NCI-H510A (cell line): ENCODE results near the gene NEDD9.

Source experiments
- DNase-seq: peaks from one replicate; lab custom pipeline; 2025; lab: John Stamatoyannopoulos, UW

NEDD9 gene

DNA sequence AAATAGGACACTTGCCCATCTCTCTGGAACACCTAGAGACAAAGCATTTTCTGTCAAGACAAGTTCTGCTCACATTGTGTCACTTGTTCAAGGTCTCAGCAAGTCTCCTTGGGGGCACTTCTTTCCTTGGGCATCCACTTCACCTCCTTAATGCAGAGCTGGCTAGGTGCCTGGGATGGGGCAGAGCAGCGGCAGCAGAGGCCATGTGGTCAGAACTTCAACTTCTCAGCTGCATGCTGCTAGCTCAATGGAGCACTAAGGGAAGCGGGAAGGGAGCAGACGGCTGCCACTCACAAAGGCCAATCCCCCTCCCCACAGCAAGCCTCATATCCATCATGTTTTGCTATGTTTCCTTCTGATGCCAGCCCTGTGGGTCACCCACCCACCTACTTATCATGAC is 31.5 kb downstream of the NEDD9 start:
- DNase-seq: no peak

DNA sequence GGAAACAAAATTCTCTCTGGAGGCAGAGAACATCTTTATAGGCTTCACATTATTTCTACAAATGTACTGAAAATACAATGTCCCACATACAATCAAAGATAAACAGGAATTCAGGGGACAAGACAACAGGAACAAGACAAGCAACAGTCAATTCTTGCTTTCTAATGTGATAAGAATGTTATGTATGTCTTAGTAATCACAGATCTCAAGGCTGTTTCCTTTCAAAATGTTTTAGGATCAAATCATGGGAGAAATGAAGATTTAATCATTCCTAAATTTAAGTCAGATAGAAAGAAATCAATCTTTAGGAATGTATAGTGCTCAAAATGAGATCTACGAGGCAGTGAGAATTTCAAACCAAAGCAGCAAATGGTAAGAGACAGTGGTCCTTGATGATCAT is 32.1 kb downstream of the NEDD9 start:
- no peak for DNase-seq

DNA sequence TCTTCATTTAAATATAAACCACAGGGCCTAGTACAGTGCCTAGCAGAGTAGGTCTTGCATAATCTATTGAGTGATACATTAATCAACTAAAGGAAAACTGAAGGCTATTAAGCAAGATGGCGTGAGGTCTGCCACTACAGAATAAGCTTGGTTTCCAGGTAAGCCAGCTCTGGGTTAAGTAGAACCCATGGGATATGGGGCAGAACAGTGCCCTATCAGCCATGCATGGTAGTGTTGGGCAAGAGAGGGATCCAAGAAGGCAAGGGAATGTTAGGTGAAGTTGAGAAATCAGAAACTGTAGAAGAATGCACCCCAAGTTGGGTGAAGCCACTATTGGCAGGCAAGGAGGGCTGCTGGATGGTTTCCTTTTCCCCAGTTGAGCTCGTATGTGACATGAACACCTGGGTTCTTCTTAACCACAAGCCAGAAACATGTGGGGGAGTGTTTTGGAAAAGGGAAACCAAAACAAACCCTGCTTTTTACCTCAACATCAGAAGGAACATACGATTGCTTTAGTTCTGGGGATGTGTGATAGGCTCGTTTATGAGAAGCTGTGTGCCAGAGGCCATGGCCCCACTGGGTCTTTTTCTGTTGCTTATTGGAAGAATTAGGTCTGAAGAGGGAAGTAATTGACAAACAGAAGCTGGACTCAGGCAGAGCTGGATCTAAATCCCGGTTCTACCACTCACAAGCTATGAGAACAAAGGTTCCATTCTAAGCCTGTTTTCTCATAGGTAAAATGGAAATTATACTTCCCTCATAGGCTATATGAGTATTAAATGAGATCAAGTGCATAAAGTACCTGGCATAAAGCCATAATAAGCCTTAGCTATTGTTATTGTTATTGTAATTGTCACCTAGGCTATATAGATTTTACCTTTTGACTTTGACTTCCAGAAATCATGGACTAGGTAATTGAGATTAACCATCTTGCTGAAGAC is 33.5 kb downstream of the NEDD9 start:
- DNase-seq: no peak

DNA sequence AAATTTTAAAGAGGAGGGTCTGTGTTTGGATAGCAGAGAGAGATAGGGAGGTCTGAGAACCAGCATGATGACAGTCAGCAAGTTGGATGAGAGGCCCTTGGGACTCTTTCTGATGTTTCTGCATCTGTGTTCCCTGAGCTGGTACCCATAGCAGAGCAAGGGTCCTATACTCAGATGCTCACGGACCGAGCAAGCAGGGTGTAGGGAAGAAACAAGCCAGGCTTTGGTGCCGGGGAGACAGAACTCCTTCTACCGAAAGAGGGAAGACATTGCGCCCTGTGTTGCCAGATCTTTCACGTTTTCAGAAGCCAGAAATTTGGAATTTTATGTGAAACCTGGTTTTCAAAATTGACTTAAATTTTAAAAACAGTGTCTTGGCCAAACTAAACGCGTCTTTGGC is 34.6 kb downstream of the NEDD9 start:
- no peak for DNase-seq

DNA sequence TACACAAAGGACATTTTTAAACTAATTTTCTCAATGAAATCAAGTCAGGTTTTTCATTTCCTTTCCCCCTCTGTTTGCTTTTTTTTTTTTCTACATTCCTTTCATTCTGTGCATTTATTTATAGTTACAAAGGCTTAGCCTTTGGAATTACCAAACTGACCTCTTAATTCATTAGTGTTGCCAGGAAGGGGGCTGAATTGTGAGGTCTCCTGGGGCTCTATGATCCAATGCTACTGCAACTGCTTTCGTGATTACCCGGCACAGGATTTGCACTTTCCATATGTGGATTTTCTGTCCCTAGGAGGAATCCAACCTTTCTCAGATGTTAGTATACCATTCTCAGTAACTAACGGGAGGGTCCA is 35.3 kb downstream of the NEDD9 start:
- DNase-seq: no peak

DNA sequence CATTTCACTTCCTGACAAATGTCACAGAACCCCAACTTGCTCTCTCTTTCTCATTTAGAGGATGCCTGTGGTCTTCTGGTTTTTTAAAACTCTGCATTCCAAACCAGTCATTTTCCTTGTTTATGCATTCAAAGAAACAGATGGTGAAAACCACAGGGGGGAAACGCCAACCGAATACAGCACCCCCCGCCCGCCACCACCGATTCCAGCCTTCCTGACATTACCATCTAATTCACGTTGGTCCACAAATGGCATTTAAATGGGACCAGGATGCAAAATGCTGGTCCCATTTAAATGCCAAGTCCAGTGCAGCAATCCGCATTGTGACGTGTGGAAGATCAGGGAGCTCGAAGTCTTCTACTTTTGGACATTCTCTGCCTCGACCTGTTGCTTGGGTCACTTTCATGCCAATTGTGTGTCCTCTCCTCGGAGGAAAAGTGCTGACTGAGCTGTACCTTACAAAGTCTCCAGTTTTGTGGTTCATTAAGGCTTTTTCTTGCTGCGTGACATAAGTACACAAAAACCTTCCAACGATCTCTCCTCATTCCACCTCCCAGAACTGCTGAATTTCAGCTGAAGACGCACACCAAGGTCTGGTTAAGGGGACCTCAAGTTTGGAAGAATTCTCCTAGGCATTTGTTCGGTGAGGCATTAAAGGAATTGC is 35.8 kb downstream of the NEDD9 start:
- no peak for DNase-seq

DNA sequence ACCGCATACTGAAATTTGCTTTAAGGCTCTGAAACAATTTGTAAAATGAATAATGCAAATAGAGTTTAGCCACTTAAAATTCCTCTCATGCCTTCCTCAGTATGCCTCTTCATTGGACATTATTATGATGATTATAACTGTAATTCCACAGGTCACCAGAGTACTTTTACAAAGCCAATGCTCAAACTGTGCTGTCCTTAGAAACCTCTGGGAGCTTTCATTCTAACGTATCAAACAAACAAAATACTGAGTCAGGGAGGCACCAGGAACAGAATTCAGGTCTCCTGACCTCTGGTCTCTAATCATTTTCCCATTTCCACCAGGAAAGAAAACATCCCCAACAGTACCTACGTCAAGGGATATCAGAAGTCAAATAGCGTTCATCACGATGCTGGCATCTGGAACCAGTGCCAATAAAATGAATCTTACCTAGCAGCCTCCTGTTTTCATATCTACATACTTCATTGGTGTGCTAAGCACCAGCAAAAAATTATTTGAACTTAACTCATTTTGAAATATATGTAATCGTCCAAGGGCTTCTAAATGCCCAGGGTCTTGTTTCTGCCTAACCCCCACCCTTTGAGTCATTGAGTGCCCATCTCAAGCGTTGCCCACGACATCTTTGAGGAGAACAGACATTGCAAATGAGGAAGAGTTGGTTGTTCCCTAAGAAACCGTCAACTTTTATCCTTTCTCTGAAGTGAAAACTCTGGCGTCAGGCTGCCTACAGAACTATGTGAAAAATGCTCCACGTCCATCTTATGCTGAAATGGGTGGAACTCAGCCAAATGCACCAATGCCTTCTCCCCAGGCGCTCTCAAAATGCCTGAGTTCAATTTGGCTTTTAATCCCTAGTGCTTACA is 37.9 kb downstream of the NEDD9 start:
- DNase-seq: no peak

DNA sequence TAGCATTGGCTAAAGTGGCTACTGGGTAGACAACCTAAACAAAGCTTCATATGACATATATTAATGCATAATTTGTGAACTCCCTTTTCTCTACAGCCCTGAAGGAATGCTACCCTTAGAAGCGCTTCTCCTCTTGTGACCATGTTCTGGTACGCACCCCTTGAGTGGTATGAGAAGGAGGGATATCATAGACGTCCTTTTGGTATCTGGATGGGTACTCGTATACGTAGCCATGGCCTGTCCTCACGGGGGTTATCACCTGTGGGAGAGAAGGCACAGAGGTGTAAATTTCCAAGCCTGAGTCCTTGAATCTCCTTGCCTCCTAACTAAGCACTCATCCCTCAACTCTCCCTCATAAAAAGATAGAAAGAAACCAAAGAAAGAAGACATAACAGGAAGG is 39.0 kb downstream of the NEDD9 start:
- no peak for DNase-seq

DNA sequence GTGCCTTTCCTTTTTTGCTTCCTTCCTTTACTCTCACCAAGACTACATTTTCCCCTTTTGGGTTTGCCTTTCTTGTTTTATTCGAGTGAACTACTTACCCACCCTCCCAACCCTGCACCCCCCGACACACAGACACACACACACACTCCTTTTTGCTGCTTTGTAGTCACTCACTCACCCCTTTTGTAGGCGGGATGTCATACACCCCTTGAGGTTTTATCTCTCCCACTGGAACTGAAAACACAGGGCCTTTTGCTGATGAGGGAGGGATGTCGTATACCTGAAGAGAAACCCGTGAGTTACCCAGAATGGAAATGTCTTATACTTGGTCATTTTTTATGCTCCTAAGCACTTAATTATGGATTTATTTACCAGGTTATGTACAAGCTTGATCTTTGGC is 40.3 kb downstream of the NEDD9 start:
- DNase-seq: no peak

DNA sequence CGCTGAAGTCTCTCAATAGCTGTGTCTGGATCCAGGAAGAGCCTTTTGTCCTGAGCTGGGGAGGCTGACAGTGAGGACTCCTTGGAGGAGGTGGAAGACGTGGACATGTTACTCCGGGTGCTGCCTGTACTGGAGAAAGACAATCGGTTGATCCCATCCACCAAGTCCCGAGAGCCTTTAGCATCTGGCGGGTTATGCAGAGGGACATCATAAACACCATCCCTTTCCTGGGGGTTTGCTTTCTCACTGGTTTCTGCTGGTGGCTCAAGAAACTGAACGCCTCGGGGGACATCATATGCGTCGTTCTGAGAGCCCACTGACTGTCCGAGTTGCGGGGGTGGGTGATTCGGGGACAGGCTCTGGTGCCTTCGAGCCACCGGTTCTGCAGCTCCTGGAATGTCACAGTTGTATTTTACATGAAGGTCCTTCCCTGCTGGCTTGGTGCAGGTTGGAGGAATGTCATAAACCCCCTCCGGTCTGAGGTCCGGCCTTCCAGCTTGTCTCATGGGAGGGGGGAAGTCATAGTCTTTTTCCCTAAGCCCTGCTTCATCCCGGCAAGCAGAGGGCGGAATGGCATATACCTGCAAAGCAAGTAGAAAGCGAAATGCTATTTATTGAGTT is 41.7 kb downstream of the NEDD9 start:
- DNase-seq: no peak

DNA sequence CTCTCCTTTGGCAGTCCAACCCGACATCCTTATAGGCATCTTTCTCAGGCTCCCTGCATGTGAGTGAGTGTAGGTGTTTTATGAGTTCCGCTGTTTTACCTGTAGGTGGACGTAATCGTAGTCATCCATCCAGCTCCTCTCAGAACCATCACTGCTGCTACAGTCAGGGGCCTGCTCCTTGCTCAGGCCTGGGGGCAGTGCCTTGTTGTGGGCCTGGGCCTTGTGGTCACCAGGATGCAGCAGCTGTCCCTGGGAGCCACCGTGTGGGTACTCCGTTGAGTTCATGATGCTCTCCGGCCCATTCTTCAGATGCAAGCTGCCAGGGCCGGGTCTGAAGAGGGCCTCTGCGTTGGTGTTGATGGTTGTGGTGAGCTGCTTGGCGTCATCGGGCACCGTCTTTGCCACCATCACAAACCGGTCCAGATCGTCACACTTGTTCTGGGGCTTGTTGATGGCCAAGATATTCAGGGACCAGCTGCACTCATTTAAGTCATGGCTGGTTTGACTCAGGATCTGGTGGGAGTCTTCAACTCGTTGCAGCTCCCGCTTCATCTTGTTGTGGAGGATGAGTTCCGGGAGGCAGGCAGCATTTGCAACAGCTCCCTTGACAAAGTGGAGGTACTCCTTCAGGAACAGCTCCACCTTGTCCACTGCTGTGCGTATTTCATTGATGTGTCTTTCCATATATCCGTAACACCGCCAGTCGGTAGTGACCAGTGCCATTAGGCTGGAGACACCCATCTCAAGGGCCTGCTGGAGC is 42.4 kb downstream of the NEDD9 start:
- DNase-seq: no peak

DNA sequence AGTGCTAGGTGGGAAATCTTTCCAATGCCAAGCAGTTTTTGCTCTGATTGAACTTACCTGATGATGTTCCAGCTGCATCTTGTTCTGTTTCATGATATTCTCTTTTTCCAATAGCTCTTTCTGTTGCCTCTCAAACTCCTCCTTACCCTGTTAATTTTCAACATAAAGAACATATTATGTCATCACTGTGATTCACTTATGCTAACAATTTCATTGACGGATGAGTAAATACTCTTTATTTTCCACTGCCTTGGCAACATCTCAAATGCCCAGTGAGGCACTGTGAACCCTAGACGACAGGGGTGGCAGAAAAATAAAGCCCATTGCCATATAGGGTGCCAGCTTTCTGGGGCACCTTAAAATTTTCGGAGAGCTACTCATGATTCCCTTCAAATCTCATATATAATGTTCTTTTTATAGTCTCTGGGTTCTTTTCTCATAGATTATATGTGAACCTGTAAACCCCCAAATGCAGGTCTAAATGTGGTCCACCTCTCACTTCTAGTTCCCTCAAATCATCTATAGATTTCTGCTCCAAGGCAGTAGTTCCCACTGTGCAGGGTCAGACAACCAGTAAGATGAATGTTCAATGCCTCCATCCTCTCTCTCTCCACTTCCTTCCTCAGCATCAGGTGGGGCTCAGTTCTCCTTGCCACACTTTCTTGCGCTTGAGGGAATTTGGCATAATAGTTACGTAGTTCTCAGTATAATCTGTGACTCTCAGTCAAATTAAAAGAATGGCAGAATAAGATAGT is 44.1 kb downstream of the NEDD9 start:
- DNase-seq: no peak

DNA sequence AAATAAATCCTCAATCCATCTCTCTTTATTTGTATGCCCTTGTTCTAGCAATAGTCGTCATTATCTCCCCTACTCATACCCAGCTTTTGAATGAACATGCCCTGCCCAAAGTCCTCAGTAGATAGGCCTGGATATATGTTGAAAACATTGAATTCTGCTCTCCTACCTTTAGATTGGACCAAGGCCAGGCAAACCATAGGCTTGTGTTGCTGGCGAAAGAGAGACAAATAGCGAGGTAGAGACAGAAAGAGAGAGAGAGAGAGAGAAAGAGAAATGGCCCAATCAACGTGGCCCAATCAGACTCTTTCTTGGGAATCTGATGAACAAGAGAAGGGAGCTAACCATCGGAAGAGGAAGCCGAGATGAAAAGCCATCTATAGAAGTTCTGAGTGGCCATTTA is 45.2 kb downstream of the NEDD9 start:
- no peak for DNase-seq

DNA sequence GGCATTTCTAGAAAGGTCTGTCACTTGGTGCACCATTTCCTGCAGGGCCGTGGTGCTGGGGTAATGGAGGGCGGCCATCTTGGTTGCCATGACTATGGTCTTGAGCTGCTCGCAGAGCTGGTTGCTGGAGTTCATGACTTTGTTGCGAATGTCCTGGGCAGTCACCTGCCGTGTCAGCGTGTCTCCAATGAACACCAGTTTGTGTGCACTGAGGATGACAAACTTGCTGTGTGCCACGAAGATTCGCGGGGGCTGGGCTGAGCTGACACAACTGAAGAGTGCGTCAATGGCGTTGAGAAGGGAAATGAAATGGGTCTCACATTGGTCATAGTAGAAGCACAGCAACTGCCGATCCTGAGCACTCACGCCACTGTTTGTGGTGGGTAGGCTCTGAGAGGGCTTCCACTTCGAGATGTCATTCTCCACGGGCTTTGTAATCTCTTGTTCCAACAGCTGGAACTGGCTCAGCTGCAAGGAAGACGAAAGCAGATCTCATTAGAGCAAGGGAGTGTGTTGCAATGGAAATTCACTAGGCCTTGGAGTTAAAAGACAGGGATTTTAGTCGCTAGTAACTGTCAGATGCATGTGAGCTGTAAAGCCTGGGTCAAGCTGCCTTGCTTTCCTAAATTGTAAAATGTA is 47.1 kb downstream of the NEDD9 start:
- DNase-seq: no peak

DNA sequence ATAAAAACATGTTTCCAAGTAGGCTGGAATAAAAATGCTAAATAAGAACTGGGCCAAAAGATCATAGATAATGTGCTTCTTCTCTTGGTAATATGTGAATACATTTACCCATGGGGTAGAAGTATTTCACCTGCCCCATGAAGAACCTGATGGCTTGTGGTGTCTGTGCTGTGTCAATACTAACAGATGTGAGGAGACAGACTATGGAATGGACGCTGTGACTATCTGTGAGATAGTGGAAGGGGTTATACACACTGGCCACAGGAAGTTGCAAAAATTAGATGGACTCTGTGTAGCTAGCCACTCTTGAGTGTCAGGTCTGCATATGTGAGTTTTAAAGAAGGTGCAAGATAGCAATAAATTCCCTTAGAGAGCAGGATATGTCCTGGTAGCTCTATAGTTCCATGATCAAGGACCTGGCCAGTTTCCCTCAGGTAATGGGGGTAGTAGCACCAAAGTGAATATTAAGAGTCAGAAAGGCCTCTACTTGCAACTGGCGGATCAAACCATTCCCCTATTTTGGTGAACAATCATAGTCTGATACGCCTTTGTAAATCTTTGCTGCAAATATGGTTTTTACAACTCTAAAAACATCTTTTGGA is 48.6 kb downstream of the NEDD9 start:
- DNase-seq: no peak

DNA sequence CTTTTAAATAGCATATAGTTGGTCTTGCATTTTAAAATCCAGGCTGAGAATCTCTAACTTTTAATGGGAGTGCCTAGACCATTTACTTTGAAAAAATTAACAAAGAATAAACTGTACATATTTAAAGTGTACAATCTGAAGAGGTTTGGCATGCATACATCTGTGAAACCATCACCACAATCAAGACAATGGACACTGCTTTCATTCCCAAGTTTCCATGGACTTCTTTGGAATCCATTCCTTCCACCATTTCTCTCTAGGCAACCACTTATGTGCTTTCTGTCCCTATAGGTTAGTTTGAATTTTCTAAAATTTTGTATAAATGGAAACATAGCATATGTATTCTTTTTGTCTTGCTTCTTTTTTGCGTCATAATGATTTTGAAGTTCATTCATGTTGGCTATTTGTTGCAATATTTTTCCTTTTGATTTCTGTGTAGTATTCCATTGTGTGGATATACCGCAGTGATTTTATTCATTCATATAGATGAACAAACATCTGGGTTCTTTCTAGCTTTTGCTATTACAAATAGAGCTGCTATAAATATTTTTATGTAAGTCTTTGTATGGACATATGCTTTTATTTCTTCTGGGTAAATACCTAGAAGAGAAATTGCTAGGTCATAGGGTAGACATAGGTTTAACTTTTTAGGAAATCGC is 50.9 kb downstream of the NEDD9 start:
- DNase-seq: no peak

DNA sequence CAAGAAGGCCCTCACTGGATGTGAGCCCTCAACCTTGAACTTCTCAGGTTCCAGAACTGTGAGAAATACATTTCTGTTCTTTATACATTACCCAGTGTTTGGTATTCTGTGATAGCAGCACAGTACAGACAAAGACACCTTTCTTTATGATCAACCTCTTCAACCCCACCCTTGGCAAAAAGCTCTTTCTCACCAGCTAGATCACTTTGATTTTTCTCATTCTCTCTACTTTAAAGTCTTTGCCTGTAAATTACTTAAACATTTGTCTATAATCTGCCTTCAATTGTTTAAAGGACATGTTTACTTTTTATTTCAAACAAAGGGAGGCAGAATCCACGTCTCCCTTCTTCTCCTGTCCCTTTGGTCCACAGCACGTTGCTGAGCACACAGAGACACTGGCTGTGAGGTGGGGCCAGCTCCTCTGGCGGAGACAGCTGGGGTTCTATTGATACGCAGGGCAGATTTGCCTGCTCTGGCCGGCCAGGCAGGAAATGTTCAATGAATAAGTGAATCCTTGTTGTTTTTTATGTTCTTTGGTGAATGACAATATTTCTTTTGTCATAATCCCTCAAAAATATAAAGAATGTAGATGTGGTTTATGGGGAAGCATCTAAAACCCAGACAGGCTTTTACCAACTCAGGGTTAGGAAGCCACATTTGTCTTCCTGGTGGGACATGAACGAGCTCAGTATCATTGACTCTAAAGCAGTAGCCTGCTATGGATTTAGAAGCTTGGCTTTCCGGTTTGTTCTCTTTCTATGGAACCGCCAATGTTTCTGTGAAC is 52.9 kb downstream of the NEDD9 start:
- DNase-seq: no peak

DNA sequence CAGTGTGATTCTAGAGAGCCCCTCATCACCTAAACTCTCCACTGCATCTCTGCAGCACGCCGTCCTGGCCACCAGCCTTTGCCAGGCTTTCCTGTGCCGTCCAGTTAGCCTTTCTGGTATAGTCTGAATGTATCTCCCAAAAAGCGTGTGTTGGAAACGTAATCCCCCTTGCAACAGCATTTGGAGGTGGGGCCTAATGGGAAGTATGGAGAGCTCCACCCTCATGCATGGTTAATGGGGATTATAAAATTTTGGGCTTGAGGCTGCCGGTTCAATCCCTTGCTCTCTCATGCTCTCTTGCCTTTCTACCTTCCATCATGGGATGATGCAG is 53.4 kb downstream of the NEDD9 start:
- DNase-seq: no peak

DNA sequence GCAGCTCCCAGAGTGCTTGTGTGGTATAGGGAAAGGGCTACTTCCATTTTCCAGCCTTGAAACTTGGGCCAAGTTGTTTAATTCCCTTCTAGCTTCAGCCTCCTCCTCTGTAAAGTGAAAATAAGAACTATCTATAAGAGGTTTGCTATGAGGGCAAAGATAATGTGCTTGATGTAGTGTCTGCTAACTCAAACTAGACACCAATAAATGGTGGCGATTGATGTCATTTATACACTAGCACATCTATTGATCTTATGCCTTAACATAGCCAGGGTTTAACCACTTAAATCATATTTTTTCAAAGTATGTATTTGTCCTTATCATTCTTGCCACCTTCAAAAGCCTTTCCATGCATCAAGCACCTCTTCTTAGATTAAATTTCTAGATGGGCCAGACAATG is 55.2 kb downstream of the NEDD9 start:
- DNase-seq: no peak
